Lung (tissue), 12 donors: ENCODE results near the gene ERFE. TPM values are rescaled to one million over a fixed set of nuclear protein-coding genes. Genes with fewer than 3 reads are reported as not detected.
A peak's percentile ranks its signal among the peaks of the same experiment; 100 is the strongest.

Source experiments
- ATAC-seq: fragments of 200-7000 bp; cut with Tn5 transposase; one replicate; pipeline ENCODE4 v1.9.1; 2020; ENCODE audit warnings: moderate number of reproducible peaks; ENCODE audit not compliant: insufficient read depth, low FRiP score
- DNase-seq, 3 donors: peaks; one replicate each; pipeline ENCODE4 v3.0.0-alpha.2; 2013 to 2017
- H3K27ac ChIP-seq, 2 donors: one replicate each; pipeline ENCODE4 v1.5.1; 2013; ENCODE audit warnings: mild to moderate bottlenecking in 2 of 2, moderate library complexity in 2 of 2, control low read depth in 1 of 2, inconsistent platforms in 1 of 2, low read depth in 1 of 2, low read length in 1 of 2
- H3K27me3 ChIP-seq, 3 donors: one replicate each; pipeline ENCODE4 v1.5.1; 2013; ENCODE audit warnings: low read length in 2 of 3; ENCODE audit not compliant: control insufficient read depth in 3 of 3, insufficient read depth in 3 of 3
- H3K36me3 ChIP-seq, 4 donors: one replicate each; pipeline ENCODE4 v1.5.1; 2013; ENCODE audit warnings: low read length in 4 of 4, mild to moderate bottlenecking in 1 of 4, moderate library complexity in 1 of 4; ENCODE audit not compliant: control insufficient read depth in 4 of 4, insufficient read depth in 4 of 4
- H3K4me1 ChIP-seq, 5 donors: one replicate each; pipeline ENCODE4 v1.5.1; 2013; ENCODE audit warnings: low read length in 5 of 5, mild to moderate bottlenecking in 2 of 5, moderate library complexity in 1 of 5; ENCODE audit not compliant: control insufficient read depth in 5 of 5, insufficient read depth in 5 of 5
- H3K4me3 ChIP-seq: one replicate; pipeline ENCODE4 v1.5.1; 2013; ENCODE audit warnings: mild to moderate bottlenecking, control low read depth, moderate library complexity
- H3K9ac ChIP-seq, 2 donors: one replicate each; pipeline ENCODE4 v1.5.1; 2013; ENCODE audit warnings: low read length in 2 of 2, control low read depth in 1 of 2; ENCODE audit not compliant: insufficient read depth in 1 of 2
- H3K9me3 ChIP-seq, 4 donors: one replicate each; pipeline ENCODE4 v1.5.1; 2013; ENCODE audit warnings: low read length in 3 of 4, mild to moderate bottlenecking in 1 of 4, moderate library complexity in 1 of 4; ENCODE audit not compliant: control insufficient read depth in 4 of 4, insufficient read depth in 3 of 4
- CTCF ChIP-seq: IDR thresholded peaks from 2 replicates; pipeline ENCODE4 v1.5.1; 2012; ENCODE audit warnings: mild to moderate bottlenecking; ENCODE audit errors: control extremely low read depth, extremely low read depth
- WGBS, 2 donors: extraction: QIAGEN DNeasy Blood & Tissue Kit; methylation state at CpG; one replicate each; pipeline ENCODE4 v1.1.7; 2013; 5-methylcytosine and 5-hydroxymethylcytosine counted together
- polyA plus RNA-seq, 2 donors: library from polyadenylated mRNA; stranded (reverse); fragments of 200-250 nt; gene quantifications; one replicate each; pipeline ENCODE4 v1.2.1, GENCODE V29; 2013
- total RNA-seq, 2 donors: library from RNA; depleted of rRNA in 1 of 2; stranded (reverse); fragments of >200 nt in 1 of 2; gene quantifications; one replicate each; pipeline ENCODE4 v1.2.1, GENCODE V29; 2014 to 2021
- donor health status: control.
- donor health status: control.
- donor health status: Bipolar disorder and iron deficiency.
- donor health status: healthy.
- donor health status: DM: yes; HTN: yes; CAD: no.

The ERFE gene
- total and polyA plus RNA-seq, 4 donors, result 0.52 to 0.54 (median 0.54) TPM; not detected in 1

GRCh38 chr2:238151628-238152235, 7.0 kb upstream of the ERFE start:
- H3K27me3 ChIP-seq, result no peaks in the 10 kb centered on the region
- H3K27ac ChIP-seq, result no peak overlapping the region
- H3K9ac ChIP-seq, result no peak overlapping the region
- ATAC-seq, result no peak
- DNase-seq, result no peak
- no peak for TF ChIP-seq CTCF
- H3K4me1 ChIP-seq, result peaks cover 0 to 8% (median 0%) of the 10 kb centered on the region in 5 donors
- no peaks in the 10 kb centered on the region for H3K36me3 ChIP-seq
- 80 to 89% methylated on average over 16 of the region's 16 CpGs for whole genome bisulfite sequencing, 2 donors
- no peak overlapping the region for H3K4me3 ChIP-seq
- no peaks in the 10 kb centered on the region for H3K9me3 ChIP-seq

DNA sequence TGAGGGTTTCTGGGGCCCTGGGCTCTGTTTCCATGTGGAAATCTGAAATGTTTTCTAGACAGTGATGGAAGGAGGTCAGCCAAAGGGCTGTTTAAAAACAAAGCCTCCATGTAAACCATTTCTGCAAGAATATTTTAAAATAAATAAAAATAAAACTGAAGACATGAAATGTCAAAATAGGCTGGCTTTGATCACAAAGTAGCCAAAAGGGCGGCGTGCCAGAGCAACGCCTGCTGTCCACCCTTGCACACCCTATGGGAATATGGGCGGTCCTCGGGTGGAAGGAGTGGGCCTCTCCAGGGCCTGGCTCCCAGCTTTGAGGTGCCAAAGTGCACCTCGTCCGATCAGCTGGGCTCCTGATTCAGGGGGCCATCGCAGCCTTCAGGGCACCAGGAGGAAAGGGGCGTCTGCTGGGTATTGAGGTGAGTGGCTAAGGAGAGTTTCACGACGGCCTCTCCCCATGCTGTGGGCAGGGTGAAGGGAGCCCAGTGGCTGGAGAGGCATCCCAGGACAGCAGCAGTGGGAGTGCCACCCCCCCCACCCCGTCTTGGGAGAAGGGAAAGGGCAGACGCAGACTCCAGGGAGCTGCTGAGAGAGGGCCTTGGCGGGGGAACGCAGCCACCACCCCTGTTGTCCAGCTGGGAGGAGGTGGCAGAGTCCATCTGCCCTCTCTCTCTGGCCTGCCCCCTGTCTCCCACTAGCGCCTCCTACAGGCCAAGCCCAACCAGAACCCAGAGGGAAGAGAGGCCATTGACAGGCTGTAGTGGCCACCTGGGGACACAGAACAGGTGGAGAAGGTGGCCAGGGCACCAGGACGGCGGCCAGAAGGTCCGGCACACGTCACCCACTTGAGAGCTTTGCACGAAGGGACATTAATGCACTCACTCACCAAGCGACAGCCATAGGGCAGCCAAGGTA, 5.7 kb upstream of the ERFE start:
- Histone ChIP-seq H3K36me3 (no peaks in the 10 kb centered on the region), H3K4me3 (no peak overlapping the region), H3K27me3 (no peaks in the 10 kb centered on the region), H3K9ac (no peak overlapping the region), H3K27ac (peak overlapping the region in 1 of 2 donors; percentile 3), H3K4me1 (peaks cover 0 to 8% (median 0%) of the 10 kb centered on the region in 5 donors), H3K9me3 (no peaks in the 10 kb centered on the region)
- no peak for ATAC-seq
- WGBS, 2 donors, result 81 to 85% methylated on average over 21 to 22 of the region's 22 CpGs
- TF ChIP-seq CTCF, result no peak
- peak; percentile 60 to 84 (median 74) for DNase-seq

DNA sequence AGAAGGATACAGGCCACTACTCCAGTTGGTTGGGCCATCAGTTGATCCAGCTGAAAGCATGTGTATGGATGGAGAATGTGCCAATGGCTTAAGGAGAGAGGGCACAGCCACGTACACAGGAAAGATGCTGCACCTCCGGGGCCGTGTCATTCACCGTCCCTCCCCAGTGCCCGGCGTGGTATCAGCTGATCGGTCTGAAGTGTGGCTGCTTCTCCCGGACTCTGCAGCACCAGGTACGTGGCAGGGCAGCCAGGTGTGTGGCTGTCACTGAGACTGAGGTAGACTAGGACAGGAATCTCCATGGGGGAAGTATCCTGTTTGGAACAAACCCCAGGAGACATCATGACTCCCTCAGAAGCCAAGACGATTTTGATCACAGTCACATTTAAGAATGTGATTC, 4.2 kb upstream of the ERFE start:
- WGBS, 2 donors, result 93 to 95% methylated on average over 10 of the region's 10 CpGs
- Histone ChIP-seq H3K4me1 (peaks cover 0 to 12% (median 0%) of the 10 kb centered on the region in 5 donors), H3K27me3 (peaks cover 0 to 4% (median 3%) of the 10 kb centered on the region in 3 donors), H3K9ac (no peak overlapping the region), H3K27ac (no peak overlapping the region), H3K4me3 (no peak overlapping the region), H3K36me3 (no peaks in the 10 kb centered on the region), H3K9me3 (no peaks in the 10 kb centered on the region)
- ATAC-seq, result no peak
- DNase-seq, result no peak
- no peak for TF ChIP-seq CTCF
